Subcutaneous adipose tissue (tissue), 4 donors: ENCODE measurements around the gene EFCAB8. TPM values are rescaled to one million over a fixed set of nuclear protein-coding genes. Genes with fewer than 3 reads are reported as not detected.

Experiments used
- total RNA-seq, 4 donors: library from RNA; depleted of rRNA; stranded (reverse); fragments of >200 nt; gene quantifications; one replicate each; pipeline ENCODE4 v1.1.0, GENCODE V29; 2016
- TF ChIP-seq, protein P1 (sequence below): fragments of 450-650 bp; IDR thresholded peaks from one replicate; pipeline ENCODE4 v1.5.1; 2016; ENCODE audit warnings: low read depth, mild to moderate bottlenecking, control low read depth, antibody characterized with exemption, moderate library complexity

The EFCAB8 gene
- total RNA-seq, 4 donors from 2014 or later: 0.19 TPM; not detected in 3

DNA sequence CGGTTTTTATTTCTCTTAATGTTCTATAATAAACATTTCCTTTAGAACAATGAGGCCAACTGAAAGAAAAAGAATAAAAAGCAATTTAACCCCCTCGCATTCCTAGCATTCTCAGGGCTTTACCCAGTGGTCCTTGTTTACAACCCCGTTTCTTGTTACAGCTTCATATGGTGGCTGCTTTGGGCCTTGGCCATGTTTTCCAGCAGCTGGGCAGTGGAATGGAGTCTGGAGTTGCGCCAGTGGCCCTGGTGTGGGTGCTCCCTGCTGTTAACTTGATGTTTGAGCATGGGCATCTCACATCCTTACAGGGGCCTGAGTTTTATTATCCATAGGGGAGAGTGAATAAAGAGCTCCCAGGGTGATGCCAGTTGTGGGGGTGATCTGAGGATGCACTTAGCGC, 18.8 kb downstream of the EFCAB8 start:
- TF ChIP-seq, protein P1, sequence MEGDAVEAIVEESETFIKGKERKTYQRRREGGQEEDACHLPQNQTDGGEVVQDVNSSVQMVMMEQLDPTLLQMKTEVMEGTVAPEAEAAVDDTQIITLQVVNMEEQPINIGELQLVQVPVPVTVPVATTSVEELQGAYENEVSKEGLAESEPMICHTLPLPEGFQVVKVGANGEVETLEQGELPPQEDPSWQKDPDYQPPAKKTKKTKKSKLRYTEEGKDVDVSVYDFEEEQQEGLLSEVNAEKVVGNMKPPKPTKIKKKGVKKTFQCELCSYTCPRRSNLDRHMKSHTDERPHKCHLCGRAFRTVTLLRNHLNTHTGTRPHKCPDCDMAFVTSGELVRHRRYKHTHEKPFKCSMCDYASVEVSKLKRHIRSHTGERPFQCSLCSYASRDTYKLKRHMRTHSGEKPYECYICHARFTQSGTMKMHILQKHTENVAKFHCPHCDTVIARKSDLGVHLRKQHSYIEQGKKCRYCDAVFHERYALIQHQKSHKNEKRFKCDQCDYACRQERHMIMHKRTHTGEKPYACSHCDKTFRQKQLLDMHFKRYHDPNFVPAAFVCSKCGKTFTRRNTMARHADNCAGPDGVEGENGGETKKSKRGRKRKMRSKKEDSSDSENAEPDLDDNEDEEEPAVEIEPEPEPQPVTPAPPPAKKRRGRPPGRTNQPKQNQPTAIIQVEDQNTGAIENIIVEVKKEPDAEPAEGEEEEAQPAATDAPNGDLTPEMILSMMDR: no peak

DNA sequence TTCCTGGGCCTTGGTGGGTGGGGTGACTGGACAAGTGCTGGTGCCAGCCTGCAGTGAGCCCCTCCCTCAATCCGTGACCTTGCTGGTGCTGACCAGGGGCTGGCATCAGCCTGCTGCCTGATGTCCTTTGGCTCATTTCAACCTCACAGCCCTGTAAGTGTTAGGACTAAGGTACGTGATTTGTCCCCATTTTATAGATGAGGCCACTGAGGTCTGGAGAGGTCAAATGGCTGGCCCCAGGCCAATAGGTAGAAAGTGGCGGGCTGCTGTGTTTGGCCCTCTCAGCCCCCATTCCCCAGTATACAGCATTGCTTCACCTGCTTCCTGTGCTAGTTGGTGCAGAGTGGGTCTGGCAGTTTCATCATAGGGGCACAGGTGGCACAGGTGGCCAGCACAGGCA, 20.1 kb downstream of the EFCAB8 start:
- TF ChIP-seq, protein P1: no peak

DNA sequence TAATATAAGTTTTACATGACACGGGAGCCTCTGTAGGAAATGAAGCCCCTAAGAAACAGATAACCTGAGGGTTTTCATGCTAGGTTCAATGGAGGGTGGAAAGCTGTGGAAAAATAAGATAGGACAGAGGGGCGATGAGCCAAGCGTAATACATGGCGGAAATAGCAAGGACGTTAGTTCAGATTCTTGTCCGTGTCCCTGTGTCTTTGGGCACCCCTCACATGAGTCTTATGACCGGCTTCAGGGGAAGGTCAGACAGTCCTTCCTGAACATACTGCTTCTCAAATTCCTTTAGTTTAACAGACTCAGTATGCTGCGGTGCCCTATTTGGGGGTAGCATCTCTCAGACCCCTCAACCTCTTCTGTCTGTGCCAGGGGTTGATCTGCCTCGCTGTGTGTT, 20.8 kb downstream of the EFCAB8 start:
- TF ChIP-seq, protein P1: no peak

DNA sequence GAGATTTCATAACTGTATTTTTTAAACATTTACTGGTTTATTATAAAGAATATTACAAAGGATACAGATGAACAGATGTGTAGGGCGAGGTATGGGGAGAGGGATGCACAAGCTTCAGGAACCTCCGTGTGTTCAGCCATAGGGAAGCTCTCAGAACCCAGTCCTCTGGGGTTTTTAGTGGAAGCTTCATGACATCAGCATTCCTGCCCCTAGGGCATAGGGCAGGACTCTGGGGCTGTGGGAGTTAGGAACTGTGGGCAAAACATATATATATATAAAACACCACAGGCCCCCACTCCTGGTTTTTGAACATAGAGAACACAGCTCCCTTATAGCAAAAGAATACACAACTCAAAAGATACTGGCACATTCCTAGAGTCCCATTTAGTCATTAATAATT, 21.9 kb downstream of the EFCAB8 start:
- TF ChIP-seq, protein P1: no peak

DNA sequence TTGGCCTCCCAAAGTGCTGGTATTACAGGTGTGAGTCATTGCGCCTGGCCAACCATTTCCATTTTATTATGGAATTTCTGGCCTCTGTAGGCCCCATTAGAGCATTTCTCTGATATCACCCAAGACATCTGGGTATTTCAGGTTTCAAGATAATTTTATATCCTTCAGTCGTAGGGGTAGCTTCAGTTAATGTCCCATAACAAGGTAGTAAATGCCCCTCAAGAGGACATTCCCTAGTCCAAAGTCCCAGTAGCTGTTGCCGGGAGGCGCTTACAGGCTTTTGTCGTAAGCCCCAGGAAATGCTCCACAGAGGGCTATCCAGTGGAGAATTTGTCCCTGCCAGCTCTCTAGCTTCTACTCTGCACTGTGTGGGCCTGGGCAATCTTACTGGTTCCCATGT, 24.4 kb downstream of the EFCAB8 start:
- TF ChIP-seq, protein P1: no peak

DNA sequence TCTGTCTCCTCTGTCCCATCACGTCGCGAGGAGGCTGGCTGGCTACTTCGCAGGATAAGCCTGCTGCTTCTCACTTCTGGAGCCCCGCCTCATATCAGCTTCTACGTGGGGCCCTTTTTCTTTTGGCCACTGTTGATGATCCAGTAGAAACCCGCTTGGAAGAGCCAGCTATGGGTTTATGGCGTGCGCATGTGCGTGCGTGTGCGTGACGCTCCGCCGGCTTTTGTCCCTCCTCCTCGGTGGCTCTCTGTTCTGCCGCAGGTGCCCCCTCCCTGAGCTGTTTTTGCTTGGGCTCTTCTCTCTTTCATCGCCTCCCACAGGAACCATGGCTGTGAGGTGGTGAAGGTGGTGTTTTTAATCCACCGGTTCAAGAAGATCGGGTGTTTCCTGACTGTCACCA, 26.5 kb downstream of the EFCAB8 start:
- TF ChIP-seq, protein P1: no peak

DNA sequence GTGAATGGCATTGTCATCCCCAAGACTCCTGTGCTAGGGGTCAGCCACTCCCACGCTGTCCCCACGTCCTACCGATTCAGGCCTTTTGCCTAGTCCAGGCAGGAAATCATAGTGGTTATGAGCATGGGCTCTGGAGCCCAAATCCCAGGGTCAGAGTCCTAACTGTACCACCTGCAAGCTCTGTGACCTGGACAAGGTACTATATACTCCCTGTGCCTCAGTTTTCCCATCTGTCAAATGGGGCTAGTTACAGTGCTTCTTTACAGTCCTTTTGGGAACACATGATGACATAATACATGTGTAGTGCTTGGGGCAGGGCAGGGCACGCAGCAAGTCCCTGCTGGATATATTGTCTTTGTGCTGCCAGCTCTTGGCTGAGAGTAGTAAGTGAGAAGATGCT, 27.2 kb downstream of the EFCAB8 start:
- TF ChIP-seq, protein P1: no peak
